HepG2 (cell line): ENCODE data around the gene CCDC3. TPM values are rescaled to one million over a fixed set of nuclear protein-coding genes. Genes with fewer than 3 reads are reported as not detected.

Experiments
- ATAC-seq: fragments of 200-7000 bp; cut with Tn5 transposase; 3 replicates; pipeline ENCODE4 v1.9.1; 2020; ENCODE audit warnings: mild to moderate bottlenecking, moderate library complexity
- BruUV-seq: library from RNA; stranded (reverse); fragments of 400-500 nt; replicated peaks from 2 replicates; lab custom pipeline; 2021; lab: Mats Ljungman, UMichigan
- CTCF ChIA-PET: fragments of 300-600 bp; formaldehyde crosslinking; extraction: SDS; loops from one replicate; lab custom pipeline; 2021; ENCODE audit warnings: low total read pairs, inconsistent platforms, low intra/inter-chr PET ratio; lab: Yijun Ruan, JAX
- POLR2A ChIA-PET: fragments of 350-600 bp; sonication (Branson Sonifier 250); formaldehyde crosslinking; loops from one replicate; lab custom pipeline; 2020; ENCODE audit warnings: antibody characterized with exemption, inconsistent platforms; lab: Yijun Ruan, JAX
- DNase-seq: peaks from one replicate; pipeline ENCODE4 v3.0.0-alpha.2; 2015; ENCODE audit warnings: low spot score
- FAIRE-seq: peaks from 3 replicates; lab custom pipeline; 2011; peaks lifted over from hg19 to GRCh38; lab: Jason Lieb, UNC
- H2AFZ ChIP-seq: one replicate; pipeline ENCODE4 v1.6.1; 2011; ENCODE audit warnings: low read length, inconsistent platforms
- H3K27ac ChIP-seq: fragments of 300-600 bp; 3 replicates; pipeline ENCODE4 v1.8.0; 2011; ENCODE audit warnings: mixed run types, mild to moderate bottlenecking, mixed read lengths, low read length, inconsistent platforms; ENCODE audit not compliant: insufficient read depth; ENCODE audit errors: extremely low read length
- H3K27me3 ChIP-seq, 2 experiments: fragments of 200-600 bp in 1 of 2; 2 replicates in 1 of 2; 3 replicates in 1 of 2; pipeline versions ENCODE4 v1.6.0 to v1.8.0; 2011; ENCODE audit warnings: low read length in 2 of 2, mild to moderate bottlenecking in 2 of 2, moderate library complexity in 2 of 2, inconsistent platforms in 1 of 2; ENCODE audit not compliant: insufficient read depth in 2 of 2, control insufficient read depth in 1 of 2
- H3K36me3 ChIP-seq, 2 experiments: fragments of 200-600 bp in 1 of 2; replicated peaks in 1 of 2; 2 replicates in 1 of 2; 3 replicates in 1 of 2; pipeline versions ENCODE4 v1.5.1 to v1.8.0; 2011; ENCODE audit warnings: low read length in 2 of 2, inconsistent platforms in 1 of 2; ENCODE audit not compliant: insufficient read depth in 2 of 2, control insufficient read depth in 1 of 2
- H3K4me1 ChIP-seq: 2 replicates; pipeline ENCODE4 v1.5.1; 2012; ENCODE audit warnings: low read length, inconsistent platforms; ENCODE audit not compliant: insufficient read depth
- H3K4me2 ChIP-seq: 2 replicates; pipeline ENCODE4 v1.6.0; 2011; ENCODE audit warnings: low read depth, low read length, inconsistent platforms
- H3K4me3 ChIP-seq, 3 experiments: fragments of 200-600 bp in 1 of 3; sonication (generic), shearing (Covaris generic) in 1 of 3; replicated peaks in 1 of 3; 2 replicates each; pipeline ENCODE4 v1.5.1; 2011 to 2016; ENCODE audit warnings: low read length in 3 of 3, inconsistent platforms in 2 of 3, low read depth in 2 of 3, mild to moderate bottlenecking in 2 of 3, control low read depth in 1 of 3, mixed read lengths in 1 of 3; ENCODE audit not compliant: insufficient read depth in 1 of 3
- H3K79me2 ChIP-seq: one replicate; pipeline ENCODE4 v1.6.1; 2011; ENCODE audit warnings: low read length, inconsistent platforms; ENCODE audit not compliant: insufficient read depth
- H3K9ac ChIP-seq: 2 replicates; pipeline ENCODE4 v1.6.0; 2011; ENCODE audit warnings: mild to moderate bottlenecking, low read depth, low read length, inconsistent platforms; ENCODE audit not compliant: insufficient read depth
- H3K9me3 ChIP-seq: 2 replicates; pipeline ENCODE4 v1.5.1; 2012; ENCODE audit warnings: mild to moderate bottlenecking, low read length
- H4K20me1 ChIP-seq: 2 replicates; pipeline ENCODE4 v1.6.0; 2011; ENCODE audit warnings: inconsistent platforms, mild to moderate bottlenecking, low read length, moderate library complexity; ENCODE audit not compliant: insufficient read depth
- AHR ChIP-seq: IDR thresholded peaks from 2 replicates; pipeline ENCODE4 v1.6.1; 2018; ENCODE audit warnings: missing genetic modification reagents, missing compliant biosample characterization
- CREB1 ChIP-seq, 2 experiments: fragments of 450-650 bp in 1 of 2; IDR thresholded peaks; 2 replicates each; pipeline ENCODE4 v1.6.1; 2016 to 2017; ENCODE audit warnings: control low read depth in 1 of 2, mild to moderate bottlenecking in 1 of 2, missing compliant biosample characterization in 1 of 2, missing genetic modification characterization in 1 of 2
- DMAP1 ChIP-seq: IDR thresholded peaks from 2 replicates; pipeline ENCODE4 v1.6.1; 2016
- GPN1 ChIP-seq: sonication (generic); formaldehyde crosslinking; IDR thresholded peaks from 2 replicates; pipeline ENCODE4 v1.5.1; 2020; ENCODE audit warnings: missing genetic modification reagents, borderline replicate concordance
- KLF6 ChIP-seq: IDR thresholded peaks from 2 replicates; pipeline ENCODE4 v1.8.0; 2016; ENCODE audit warnings: missing biosample characterization, missing genetic modification reagents
- SNAI1 ChIP-seq: sonication (generic); formaldehyde crosslinking; IDR thresholded peaks from 2 replicates; pipeline ENCODE4 v1.5.0; 2020; ENCODE audit warnings: mild to moderate bottlenecking, missing genetic modification reagents, borderline replicate concordance
- TCF12 ChIP-seq, 2 experiments: fragments of 450-650 bp in 1 of 2; sonication (generic) in 1 of 2; formaldehyde crosslinking in 1 of 2; IDR thresholded peaks; 2 replicates each; pipeline versions ENCODE4 v1.6.1 to v1.8.0; 2017 to 2022; ENCODE audit warnings: antibody characterized with exemption in 1 of 2, mild to moderate bottlenecking in 1 of 2, missing genetic modification reagents in 1 of 2, moderate library complexity in 1 of 2
- ZNF101 ChIP-seq: sonication (generic); formaldehyde crosslinking; IDR thresholded peaks from 2 replicates; pipeline ENCODE4 v1.4.0; 2020; ENCODE audit warnings: mild to moderate bottlenecking, low read depth, missing genetic modification reagents, borderline replicate concordance
- ZNF263 ChIP-seq: sonication (generic); formaldehyde crosslinking; IDR thresholded peaks from 2 replicates; pipeline ENCODE4 v1.4.0; 2020; ENCODE audit warnings: missing genetic modification reagents
- ZNF564 ChIP-seq: sonication (generic); formaldehyde crosslinking; IDR thresholded peaks from 2 replicates; pipeline ENCODE4 v1.8.1; 2023; ENCODE audit warnings: mild to moderate bottlenecking, missing genetic modification reagents
- WGBS: methylation state at CpG from one replicate; pipeline ENCODE4 v1.1.6; 2017; ENCODE audit warnings: low lambda C conversion rate; 5-methylcytosine and 5-hydroxymethylcytosine counted together
- in situ Hi-C: cut with HindIII; loops from 2 replicates; pipeline ENCODE4 v1.10.0; 2017; ENCODE audit warnings: low pct_unique_long_range_greater_than_20kb; ENCODE audit not compliant: extremely low pct_ligation_motif_present
- intact Hi-C: fragments of 100-400 bp; cut with micrococcal nuclease; formaldehyde crosslinking; loops from one replicate; pipeline ENCODE4 v1.10.0; 2022; ENCODE audit not compliant: unreplicated experiment
- polyA plus RNA-seq, 8 experiments: library from polyadenylated mRNA; depleted of rRNA in 3 of 8; stranded (reverse) in 7 of 8; unstranded in 1 of 8; fragments of >200 nt; fragmentation: Illumina TruSeq in 4 of 8; extraction: Trizol in 4 of 8; gene quantifications; 2 replicates each; pipeline versions ENCODE4 v1.2.1 to v1.2.3, GENCODE V29; 2011 to 2016; ENCODE audit warnings: low read depth in 4 of 8, missing spikeins in 1 of 8, mixed read lengths in 1 of 8; ENCODE audit not compliant: insufficient read depth in 1 of 8
- total RNA-seq, 5 experiments: library from RNA; depleted of rRNA; stranded (reverse); fragments of >200 nt; fragmentation: Illumina TruSeq; extraction: Trizol; gene quantifications; 2 replicates each; pipeline ENCODE4 v1.2.3, GENCODE V29; 2016; ENCODE audit warnings: low read depth in 1 of 5
- TF ChIP-seq, protein P1 (sequence below): sonication (generic); formaldehyde crosslinking; IDR thresholded peaks from 2 replicates; pipeline ENCODE4 v1.8.1; 2023; ENCODE audit warnings: mild to moderate bottlenecking, missing genetic modification reagents
- TF ChIP-seq, protein P2 (sequence below): sonication (generic); formaldehyde crosslinking; IDR thresholded peaks from 2 replicates; pipeline ENCODE4 v1.5.0; 2020; ENCODE audit warnings: missing genetic modification reagents
- TF ChIP-seq, protein P3 (sequence below): IDR thresholded peaks from 2 replicates; pipeline ENCODE4 v1.6.1; 2016; ENCODE audit warnings: missing compliant biosample characterization, missing genetic modification reagents, borderline replicate concordance
- TF ChIP-seq, protein P4 (sequence below): sonication (generic); formaldehyde crosslinking; IDR thresholded peaks from 2 replicates; pipeline ENCODE4 v1.4.0; 2020; ENCODE audit warnings: missing genetic modification reagents
- TF ChIP-seq, protein P5 (sequence below): sonication (generic); formaldehyde crosslinking; IDR thresholded peaks from 2 replicates; pipeline ENCODE4 v1.9.0; 2022; ENCODE audit warnings: missing genetic modification reagents, mild to moderate bottlenecking, borderline replicate concordance
- TF ChIP-seq, protein P6 (sequence below): sonication (generic); formaldehyde crosslinking; IDR thresholded peaks from 2 replicates; pipeline ENCODE4 v1.8.0; 2022; ENCODE audit warnings: mild to moderate bottlenecking, missing genetic modification reagents, moderate library complexity

Gene CCDC3
- total and polyA plus RNA-seq, 2 of the 13 experiments (the other 11 are each of a cell fraction or from before 2014, with no cell fraction given): not detected

DNA sequence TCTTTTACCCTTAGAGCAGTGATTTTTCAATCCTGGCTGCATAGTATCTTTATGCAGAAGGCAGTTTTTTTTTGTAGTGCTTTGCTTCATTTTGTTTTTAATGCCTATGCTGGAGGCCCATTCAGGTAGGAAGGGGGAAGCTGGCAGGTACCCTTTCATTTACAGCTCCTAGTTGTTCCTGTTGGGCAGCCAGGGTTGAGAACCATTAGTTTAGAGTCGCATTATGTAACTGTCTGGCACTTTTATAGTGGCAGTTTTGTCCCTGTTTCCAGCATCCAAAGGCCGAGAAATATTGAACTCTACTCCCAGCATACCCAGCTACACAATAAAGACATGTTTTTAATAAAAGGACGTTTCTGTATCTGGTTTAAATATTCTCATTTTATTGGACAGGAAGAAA lies 110.6 kb downstream of the CCDC3 start:
- CTCF ChIA-PET: no interaction called here
- TF ChIP-seq, protein P1, sequence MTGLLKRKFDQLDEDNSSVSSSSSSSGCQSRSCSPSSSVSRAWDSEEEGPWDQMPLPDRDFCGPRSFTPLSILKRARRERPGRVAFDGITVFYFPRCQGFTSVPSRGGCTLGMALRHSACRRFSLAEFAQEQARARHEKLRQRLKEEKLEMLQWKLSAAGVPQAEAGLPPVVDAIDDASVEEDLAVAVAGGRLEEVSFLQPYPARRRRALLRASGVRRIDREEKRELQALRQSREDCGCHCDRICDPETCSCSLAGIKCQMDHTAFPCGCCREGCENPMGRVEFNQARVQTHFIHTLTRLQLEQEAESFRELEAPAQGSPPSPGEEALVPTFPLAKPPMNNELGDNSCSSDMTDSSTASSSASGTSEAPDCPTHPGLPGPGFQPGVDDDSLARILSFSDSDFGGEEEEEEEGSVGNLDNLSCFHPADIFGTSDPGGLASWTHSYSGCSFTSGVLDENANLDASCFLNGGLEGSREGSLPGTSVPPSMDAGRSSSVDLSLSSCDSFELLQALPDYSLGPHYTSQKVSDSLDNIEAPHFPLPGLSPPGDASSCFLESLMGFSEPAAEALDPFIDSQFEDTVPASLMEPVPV (CRISPR knock-in tag): no peak
- TF ChIP-seq SNAI1 (CRISPR knock-in tag): no peak
- TF ChIP-seq, protein P2, sequence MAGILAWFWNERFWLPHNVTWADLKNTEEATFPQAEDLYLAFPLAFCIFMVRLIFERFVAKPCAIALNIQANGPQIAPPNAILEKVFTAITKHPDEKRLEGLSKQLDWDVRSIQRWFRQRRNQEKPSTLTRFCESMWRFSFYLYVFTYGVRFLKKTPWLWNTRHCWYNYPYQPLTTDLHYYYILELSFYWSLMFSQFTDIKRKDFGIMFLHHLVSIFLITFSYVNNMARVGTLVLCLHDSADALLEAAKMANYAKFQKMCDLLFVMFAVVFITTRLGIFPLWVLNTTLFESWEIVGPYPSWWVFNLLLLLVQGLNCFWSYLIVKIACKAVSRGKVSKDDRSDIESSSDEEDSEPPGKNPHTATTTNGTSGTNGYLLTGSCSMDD: no peak
- TF ChIP-seq, protein P3, sequence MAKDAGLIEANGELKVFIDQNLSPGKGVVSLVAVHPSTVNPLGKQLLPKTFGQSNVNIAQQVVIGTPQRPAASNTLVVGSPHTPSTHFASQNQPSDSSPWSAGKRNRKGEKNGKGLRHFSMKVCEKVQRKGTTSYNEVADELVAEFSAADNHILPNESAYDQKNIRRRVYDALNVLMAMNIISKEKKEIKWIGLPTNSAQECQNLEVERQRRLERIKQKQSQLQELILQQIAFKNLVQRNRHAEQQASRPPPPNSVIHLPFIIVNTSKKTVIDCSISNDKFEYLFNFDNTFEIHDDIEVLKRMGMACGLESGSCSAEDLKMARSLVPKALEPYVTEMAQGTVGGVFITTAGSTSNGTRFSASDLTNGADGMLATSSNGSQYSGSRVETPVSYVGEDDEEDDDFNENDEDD (CRISPR knock-in tag): no peak
- no peak for TF ChIP-seq ZNF564 (CRISPR knock-in tag)
- no peak for TF ChIP-seq KLF6 (CRISPR knock-in tag)
- TF ChIP-seq CREB1 (IDR thresholded peaks at IDR 0.05): no peak
- TF ChIP-seq CREB1 (CRISPR knock-in tag; IDR thresholded peaks at IDR 0.05): no peak
- TF ChIP-seq AHR (CRISPR knock-in tag): no peak
- TF ChIP-seq, protein P4, sequence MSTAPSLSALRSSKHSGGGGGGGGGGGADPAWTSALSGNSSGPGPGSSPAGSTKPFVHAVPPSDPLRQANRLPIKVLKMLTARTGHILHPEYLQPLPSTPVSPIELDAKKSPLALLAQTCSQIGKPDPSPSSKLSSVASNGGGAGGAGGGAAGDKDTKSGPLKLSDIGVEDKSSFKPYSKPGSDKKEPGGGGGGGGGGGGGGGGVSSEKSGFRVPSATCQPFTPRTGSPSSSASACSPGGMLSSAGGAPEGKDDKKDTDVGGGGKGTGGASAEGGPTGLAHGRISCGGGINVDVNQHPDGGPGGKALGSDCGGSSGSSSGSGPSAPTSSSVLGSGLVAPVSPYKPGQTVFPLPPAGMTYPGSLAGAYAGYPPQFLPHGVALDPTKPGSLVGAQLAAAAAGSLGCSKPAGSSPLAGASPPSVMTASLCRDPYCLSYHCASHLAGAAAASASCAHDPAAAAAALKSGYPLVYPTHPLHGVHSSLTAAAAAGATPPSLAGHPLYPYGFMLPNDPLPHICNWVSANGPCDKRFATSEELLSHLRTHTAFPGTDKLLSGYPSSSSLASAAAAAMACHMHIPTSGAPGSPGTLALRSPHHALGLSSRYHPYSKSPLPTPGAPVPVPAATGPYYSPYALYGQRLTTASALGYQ (CRISPR knock-in tag): no peak
- no peak for TF ChIP-seq GPN1 (CRISPR knock-in tag)
- TF ChIP-seq DMAP1: no peak
- TF ChIP-seq ZNF263 (CRISPR knock-in tag): no peak
- TF ChIP-seq ZNF101: no peak
- TF ChIP-seq, protein P5, sequence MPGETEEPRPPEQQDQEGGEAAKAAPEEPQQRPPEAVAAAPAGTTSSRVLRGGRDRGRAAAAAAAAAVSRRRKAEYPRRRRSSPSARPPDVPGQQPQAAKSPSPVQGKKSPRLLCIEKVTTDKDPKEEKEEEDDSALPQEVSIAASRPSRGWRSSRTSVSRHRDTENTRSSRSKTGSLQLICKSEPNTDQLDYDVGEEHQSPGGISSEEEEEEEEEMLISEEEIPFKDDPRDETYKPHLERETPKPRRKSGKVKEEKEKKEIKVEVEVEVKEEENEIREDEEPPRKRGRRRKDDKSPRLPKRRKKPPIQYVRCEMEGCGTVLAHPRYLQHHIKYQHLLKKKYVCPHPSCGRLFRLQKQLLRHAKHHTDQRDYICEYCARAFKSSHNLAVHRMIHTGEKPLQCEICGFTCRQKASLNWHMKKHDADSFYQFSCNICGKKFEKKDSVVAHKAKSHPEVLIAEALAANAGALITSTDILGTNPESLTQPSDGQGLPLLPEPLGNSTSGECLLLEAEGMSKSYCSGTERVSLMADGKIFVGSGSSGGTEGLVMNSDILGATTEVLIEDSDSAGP: no peak
- no peak for TF ChIP-seq TCF12 (IDR thresholded peaks at IDR 0.05)
- no peak for TF ChIP-seq TCF12 (CRISPR knock-in tag; IDR thresholded peaks at IDR 0.05)
- TF ChIP-seq, protein P6, sequence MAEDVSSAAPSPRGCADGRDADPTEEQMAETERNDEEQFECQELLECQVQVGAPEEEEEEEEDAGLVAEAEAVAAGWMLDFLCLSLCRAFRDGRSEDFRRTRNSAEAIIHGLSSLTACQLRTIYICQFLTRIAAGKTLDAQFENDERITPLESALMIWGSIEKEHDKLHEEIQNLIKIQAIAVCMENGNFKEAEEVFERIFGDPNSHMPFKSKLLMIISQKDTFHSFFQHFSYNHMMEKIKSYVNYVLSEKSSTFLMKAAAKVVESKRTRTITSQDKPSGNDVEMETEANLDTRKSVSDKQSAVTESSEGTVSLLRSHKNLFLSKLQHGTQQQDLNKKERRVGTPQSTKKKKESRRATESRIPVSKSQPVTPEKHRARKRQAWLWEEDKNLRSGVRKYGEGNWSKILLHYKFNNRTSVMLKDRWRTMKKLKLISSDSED (CRISPR knock-in tag): no peak

More for the DNA sequence above, 110.6 kb downstream of the CCDC3 start:
- Histone ChIP-seq H3K27me3 (no peaks in the 10 kb centered on the region), H3K4me3 (no peak overlapping the region), H2AFZ (no peak overlapping the region), H3K27ac (no peak overlapping the region), H4K20me1 (no peaks in the 10 kb centered on the region), H3K9me3 (peaks cover 6% of the 10 kb centered on the region), H3K9ac (no peak overlapping the region), H3K36me3 (no peaks in the 10 kb centered on the region), H3K4me2 (no peak overlapping the region), H3K4me1 (no peaks in the 10 kb centered on the region), H3K79me2 (no peaks in the 10 kb centered on the region)
- intact Hi-C loops: no loop called here
- POLR2A ChIA-PET: no interaction called here
- no peak for ATAC-seq
- no peak for DNase-seq
- FAIRE-seq: no peak
- in situ Hi-C loops: no loop called here
- BruUV-seq: no TSS peak
- 0% methylated on average over 3 of the region's 3 CpGs for WGBS
